Panc1 (cell line): ENCODE results near the gene CCDC68.

Experiments used
- POLR2AphosphoS5 ChIP-seq: IDR thresholded peaks from 2 replicates; pipeline ENCODE4 v1.6.1; 2012; ENCODE audit warnings: mild to moderate bottlenecking, low read depth, low read length, moderate library complexity
- SIN3A ChIP-seq: IDR thresholded peaks from 2 replicates; pipeline ENCODE4 v1.6.1; 2012; ENCODE audit warnings: low read depth, mild to moderate bottlenecking, low read length, moderate library complexity, borderline replicate concordance; ENCODE audit not compliant: insufficient read depth
- TCF7L2 ChIP-seq: IDR thresholded peaks from 2 replicates; pipeline ENCODE4 v1.6.1; 2011; ENCODE audit warnings: mild to moderate bottlenecking, low read depth, low read length, inconsistent platforms
- TF ChIP-seq, protein P1 (sequence below): fragments of 450-650 bp; IDR thresholded peaks from 2 replicates; pipeline ENCODE4 v1.5.1; 2017; ENCODE audit warnings: mild to moderate bottlenecking
- TF ChIP-seq, protein P2 (sequence below), 2 experiments: IDR thresholded peaks; 2 replicates each; pipeline ENCODE4 v1.6.1; 2011 to 2012; ENCODE audit warnings: low read depth in 2 of 2, control low read depth in 1 of 2, low read length in 1 of 2, mild to moderate bottlenecking in 1 of 2, moderate library complexity in 1 of 2; ENCODE audit not compliant: insufficient read depth in 1 of 2

DNA sequence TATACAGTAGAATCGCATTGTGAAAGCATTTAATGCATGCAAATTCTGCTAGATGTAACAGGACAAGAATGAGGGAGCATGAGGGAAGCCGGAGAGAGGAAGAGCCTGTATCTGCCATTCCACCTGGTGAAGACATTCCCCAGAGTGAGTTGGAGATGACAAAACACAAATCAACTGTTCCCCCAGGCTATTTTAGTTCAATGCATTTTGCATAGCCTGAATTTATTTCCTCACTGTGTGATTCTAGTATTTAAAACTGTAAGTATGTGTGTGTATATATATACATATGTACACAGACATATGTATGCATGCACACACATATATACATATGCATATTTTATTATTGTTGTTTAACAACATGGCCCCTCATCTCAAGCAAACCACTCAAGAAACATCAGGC is 54.7 kb downstream of the CCDC68 start:
- no peak for TF ChIP-seq POLR2AphosphoS5
- TF ChIP-seq, protein P1, sequence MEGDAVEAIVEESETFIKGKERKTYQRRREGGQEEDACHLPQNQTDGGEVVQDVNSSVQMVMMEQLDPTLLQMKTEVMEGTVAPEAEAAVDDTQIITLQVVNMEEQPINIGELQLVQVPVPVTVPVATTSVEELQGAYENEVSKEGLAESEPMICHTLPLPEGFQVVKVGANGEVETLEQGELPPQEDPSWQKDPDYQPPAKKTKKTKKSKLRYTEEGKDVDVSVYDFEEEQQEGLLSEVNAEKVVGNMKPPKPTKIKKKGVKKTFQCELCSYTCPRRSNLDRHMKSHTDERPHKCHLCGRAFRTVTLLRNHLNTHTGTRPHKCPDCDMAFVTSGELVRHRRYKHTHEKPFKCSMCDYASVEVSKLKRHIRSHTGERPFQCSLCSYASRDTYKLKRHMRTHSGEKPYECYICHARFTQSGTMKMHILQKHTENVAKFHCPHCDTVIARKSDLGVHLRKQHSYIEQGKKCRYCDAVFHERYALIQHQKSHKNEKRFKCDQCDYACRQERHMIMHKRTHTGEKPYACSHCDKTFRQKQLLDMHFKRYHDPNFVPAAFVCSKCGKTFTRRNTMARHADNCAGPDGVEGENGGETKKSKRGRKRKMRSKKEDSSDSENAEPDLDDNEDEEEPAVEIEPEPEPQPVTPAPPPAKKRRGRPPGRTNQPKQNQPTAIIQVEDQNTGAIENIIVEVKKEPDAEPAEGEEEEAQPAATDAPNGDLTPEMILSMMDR, result no peak
- TF ChIP-seq, protein P2, sequence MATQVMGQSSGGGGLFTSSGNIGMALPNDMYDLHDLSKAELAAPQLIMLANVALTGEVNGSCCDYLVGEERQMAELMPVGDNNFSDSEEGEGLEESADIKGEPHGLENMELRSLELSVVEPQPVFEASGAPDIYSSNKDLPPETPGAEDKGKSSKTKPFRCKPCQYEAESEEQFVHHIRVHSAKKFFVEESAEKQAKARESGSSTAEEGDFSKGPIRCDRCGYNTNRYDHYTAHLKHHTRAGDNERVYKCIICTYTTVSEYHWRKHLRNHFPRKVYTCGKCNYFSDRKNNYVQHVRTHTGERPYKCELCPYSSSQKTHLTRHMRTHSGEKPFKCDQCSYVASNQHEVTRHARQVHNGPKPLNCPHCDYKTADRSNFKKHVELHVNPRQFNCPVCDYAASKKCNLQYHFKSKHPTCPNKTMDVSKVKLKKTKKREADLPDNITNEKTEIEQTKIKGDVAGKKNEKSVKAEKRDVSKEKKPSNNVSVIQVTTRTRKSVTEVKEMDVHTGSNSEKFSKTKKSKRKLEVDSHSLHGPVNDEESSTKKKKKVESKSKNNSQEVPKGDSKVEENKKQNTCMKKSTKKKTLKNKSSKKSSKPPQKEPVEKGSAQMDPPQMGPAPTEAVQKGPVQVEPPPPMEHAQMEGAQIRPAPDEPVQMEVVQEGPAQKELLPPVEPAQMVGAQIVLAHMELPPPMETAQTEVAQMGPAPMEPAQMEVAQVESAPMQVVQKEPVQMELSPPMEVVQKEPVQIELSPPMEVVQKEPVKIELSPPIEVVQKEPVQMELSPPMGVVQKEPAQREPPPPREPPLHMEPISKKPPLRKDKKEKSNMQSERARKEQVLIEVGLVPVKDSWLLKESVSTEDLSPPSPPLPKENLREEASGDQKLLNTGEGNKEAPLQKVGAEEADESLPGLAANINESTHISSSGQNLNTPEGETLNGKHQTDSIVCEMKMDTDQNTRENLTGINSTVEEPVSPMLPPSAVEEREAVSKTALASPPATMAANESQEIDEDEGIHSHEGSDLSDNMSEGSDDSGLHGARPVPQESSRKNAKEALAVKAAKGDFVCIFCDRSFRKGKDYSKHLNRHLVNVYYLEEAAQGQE (IDR thresholded peaks at IDR 0.05; ENCODE audit: insufficient read depth in 1 of 2, low read depth in 2 of 2, low read length in 1 of 2), result no peak
- TF ChIP-seq SIN3A, result no peak
- no peak for TF ChIP-seq TCF7L2
